Rectal smooth muscle tissue (tissue), 1 donor: ENCODE data around the gene PGBD5.

Experiments used
- H3K27ac ChIP-seq: one replicate; pipeline ENCODE4 v1.7.0; 2013; ENCODE audit warnings: low read depth, low read length, inconsistent platforms
- H3K27me3 ChIP-seq: one replicate; pipeline ENCODE4 v1.7.0; 2013; ENCODE audit warnings: low read length; ENCODE audit not compliant: control insufficient read depth, insufficient read depth
- H3K36me3 ChIP-seq: one replicate; pipeline ENCODE4 v1.7.0; 2013; ENCODE audit warnings: low read length; ENCODE audit not compliant: control insufficient read depth, insufficient read depth
- H3K4me1 ChIP-seq: one replicate; pipeline ENCODE4 v1.7.0; 2013; ENCODE audit warnings: low read length; ENCODE audit not compliant: control insufficient read depth, insufficient read depth
- H3K4me3 ChIP-seq: one replicate; pipeline ENCODE4 v1.7.0; 2013; ENCODE audit warnings: low read length
- H3K9ac ChIP-seq: one replicate; pipeline ENCODE4 v1.7.0; 2013; ENCODE audit warnings: low read length

PGBD5 gene

DNA sequence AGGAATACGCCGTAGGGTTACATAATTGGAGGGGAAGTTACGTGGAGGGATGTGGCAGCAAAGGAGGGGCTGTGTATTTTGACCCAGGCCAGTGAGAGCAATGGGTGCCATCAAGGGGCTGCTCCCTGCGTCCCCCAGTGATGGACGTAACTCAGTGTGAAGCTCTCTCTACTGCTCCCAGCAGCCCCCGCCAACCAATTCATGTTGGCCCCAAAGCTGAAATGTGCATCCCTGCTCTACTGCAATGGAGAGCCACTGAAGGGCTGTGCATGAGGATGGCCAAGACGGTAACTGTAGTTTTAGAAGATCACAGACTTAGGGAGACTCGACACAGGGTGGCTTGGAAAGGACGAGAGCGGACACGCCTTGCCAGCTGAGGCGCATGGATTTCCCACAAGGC is 38.3 kb downstream of the PGBD5 start:
- H3K4me3 ChIP-seq, result no peak overlapping the region
- no peak overlapping the region for H3K9ac ChIP-seq
- H3K36me3 ChIP-seq, result no peaks in the 10 kb centered on the region
- H3K27me3 ChIP-seq, result no peaks in the 10 kb centered on the region
- no peak overlapping the region for H3K27ac ChIP-seq
- H3K4me1 ChIP-seq, result no peaks in the 10 kb centered on the region

GRCh38 chr1:230387296-230387695 is 38.8 kb downstream of the PGBD5 start:
- no peak overlapping the region for H3K9ac ChIP-seq
- H3K4me3 ChIP-seq, result no peak overlapping the region
- H3K27me3 ChIP-seq, result no peaks in the 10 kb centered on the region
- H3K36me3 ChIP-seq, result no peaks in the 10 kb centered on the region
- no peak overlapping the region for H3K27ac ChIP-seq
- no peaks in the 10 kb centered on the region for H3K4me1 ChIP-seq

DNA sequence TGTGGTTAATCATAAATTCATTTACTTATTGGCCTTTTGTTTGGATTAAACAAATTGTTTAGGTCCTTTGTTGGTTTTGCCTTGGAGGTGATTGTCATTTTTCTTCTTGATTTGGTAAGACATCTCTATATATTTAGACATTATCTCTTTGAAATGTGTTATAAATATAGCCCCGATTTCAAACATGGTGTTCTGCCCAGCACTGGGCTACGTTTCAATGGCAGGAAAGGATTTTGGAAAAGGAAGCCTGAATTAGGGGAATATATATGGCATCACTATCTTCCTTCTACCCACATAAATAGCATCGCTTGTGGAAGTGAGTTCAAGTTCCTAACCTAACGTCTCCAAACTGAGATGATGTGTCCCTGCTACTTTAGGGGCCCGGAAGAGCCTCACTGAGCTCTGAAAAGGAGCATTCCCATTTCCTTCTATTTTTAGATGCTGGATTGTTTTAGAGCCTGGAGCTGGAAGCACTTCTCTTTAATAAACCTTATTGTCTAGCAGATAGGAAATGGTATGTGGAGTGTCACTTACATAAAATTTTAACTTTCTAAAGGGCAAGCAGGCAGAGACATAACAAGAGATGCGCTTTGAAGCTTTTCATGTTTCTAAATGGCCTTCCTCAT is 39.4 kb downstream of the PGBD5 start:
- Histone ChIP-seq H3K27ac (no peak overlapping the region), H3K27me3 (no peaks in the 10 kb centered on the region)

DNA sequence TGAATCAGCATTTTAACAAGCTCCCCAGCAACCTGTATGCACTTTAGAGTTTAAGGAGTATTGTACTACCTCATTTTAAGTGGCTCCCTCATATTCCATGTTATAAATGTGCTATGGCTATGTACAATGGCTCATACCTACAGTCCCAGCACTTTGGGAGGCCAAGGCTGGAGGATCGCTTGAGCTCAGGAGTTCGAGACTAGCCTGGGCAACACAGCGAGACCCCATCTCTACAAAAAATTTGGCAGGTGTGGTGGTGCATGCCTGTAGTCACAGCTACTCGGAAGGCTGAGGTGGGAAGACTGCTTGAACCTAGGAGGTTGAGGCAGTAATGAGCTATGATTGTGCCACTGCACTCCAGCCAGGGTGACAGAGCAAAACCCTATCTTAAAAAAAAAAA is 40.2 kb downstream of the PGBD5 start:
- Histone ChIP-seq H3K27me3 (no peaks in the 10 kb centered on the region), H3K4me1 (no peaks in the 10 kb centered on the region), H3K36me3 (no peaks in the 10 kb centered on the region), H3K4me3 (no peak overlapping the region), H3K27ac (no peak overlapping the region), H3K9ac (no peak overlapping the region)

More for the DNA sequence above, 39.4 kb downstream of the PGBD5 start:
- Histone ChIP-seq H3K4me1 (no peaks in the 10 kb centered on the region), H3K4me3 (no peak overlapping the region), H3K36me3 (no peaks in the 10 kb centered on the region), H3K9ac (no peak overlapping the region)

DNA sequence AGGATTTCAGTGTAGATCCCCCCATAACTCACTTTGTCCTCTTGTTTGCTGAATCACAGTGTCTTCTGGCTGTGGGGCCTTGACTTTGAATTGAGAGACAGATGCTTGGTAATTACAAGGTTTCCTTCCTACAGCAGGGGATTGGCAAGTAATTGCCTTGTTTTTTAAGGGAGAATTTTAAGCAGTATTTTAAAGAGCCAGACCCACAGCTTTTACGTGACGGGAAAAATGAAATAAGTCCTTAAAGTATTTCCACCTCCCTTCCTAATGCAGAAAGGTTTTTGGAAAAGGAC is 41.0 kb downstream of the PGBD5 start:
- H3K9ac ChIP-seq, result no peak overlapping the region
- no peaks in the 10 kb centered on the region for H3K27me3 ChIP-seq
- H3K4me3 ChIP-seq, result no peak overlapping the region
- H3K4me1 ChIP-seq, result no peaks in the 10 kb centered on the region
- H3K27ac ChIP-seq, result no peak overlapping the region
- no peaks in the 10 kb centered on the region for H3K36me3 ChIP-seq

GRCh38 chr1:230384380-230385157 is 41.6 kb downstream of the PGBD5 start:
- no peaks in the 10 kb centered on the region for H3K36me3 ChIP-seq
- no peak overlapping the region for H3K27ac ChIP-seq
- no peaks in the 10 kb centered on the region for H3K27me3 ChIP-seq
- no peaks in the 10 kb centered on the region for H3K4me1 ChIP-seq
- H3K4me3 ChIP-seq, result no peak overlapping the region
- no peak overlapping the region for H3K9ac ChIP-seq

GRCh38 chr1:230383425-230383824 is 42.7 kb downstream of the PGBD5 start:
- no peaks in the 10 kb centered on the region for H3K4me1 ChIP-seq
- H3K4me3 ChIP-seq, result no peak overlapping the region
- no peaks in the 10 kb centered on the region for H3K36me3 ChIP-seq
- no peak overlapping the region for H3K9ac ChIP-seq
- H3K27ac ChIP-seq, result no peak overlapping the region
- H3K27me3 ChIP-seq, result no peaks in the 10 kb centered on the region

GRCh38 chr1:230382001-230382491 is 44.1 kb downstream of the PGBD5 start:
- no peak overlapping the region for H3K4me3 ChIP-seq
- H3K9ac ChIP-seq, result no peak overlapping the region
- no peaks in the 10 kb centered on the region for H3K36me3 ChIP-seq
- no peaks in the 10 kb centered on the region for H3K27me3 ChIP-seq
- H3K4me1 ChIP-seq, result no peaks in the 10 kb centered on the region
- no peak overlapping the region for H3K27ac ChIP-seq

GRCh38 chr1:230381585-230381984 is 44.5 kb downstream of the PGBD5 start:
- no peaks in the 10 kb centered on the region for H3K4me1 ChIP-seq

GRCh38 chr1:230381049-230381467 is 45.1 kb downstream of the PGBD5 start:
- Histone ChIP-seq H3K27ac (no peak overlapping the region), H3K9ac (no peak overlapping the region), H3K36me3 (no peaks in the 10 kb centered on the region), H3K27me3 (no peaks in the 10 kb centered on the region), H3K4me3 (no peak overlapping the region), H3K4me1 (no peaks in the 10 kb centered on the region)

More at GRCh38 chr1:230381585-230381984, 44.5 kb downstream of the PGBD5 start:
- Histone ChIP-seq H3K27me3 (no peaks in the 10 kb centered on the region), H3K27ac (no peak overlapping the region), H3K36me3 (no peaks in the 10 kb centered on the region), H3K4me3 (no peak overlapping the region), H3K9ac (no peak overlapping the region)

DNA sequence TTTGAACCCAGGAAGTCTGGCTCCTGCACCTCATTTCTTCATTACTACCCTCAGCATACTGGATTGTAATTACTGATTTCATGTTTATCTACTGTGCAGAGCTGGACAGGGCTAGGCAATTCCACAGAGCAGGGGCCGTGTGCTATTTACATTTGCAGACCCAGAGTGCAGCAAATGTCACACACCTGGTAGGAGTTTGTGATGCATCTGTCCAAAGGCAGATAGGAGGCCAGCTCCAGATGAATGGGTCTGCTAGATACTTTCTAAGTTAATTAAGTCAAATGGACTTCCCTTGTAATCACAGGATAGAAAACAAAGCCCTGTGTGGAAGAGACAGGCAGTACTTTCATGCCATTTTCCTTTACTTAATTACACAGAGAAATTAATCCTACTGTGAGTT is 46.2 kb downstream of the PGBD5 start:
- H3K9ac ChIP-seq, result no peak overlapping the region
- H3K4me1 ChIP-seq, result no peaks in the 10 kb centered on the region
- no peak overlapping the region for H3K4me3 ChIP-seq
- no peaks in the 10 kb centered on the region for H3K27me3 ChIP-seq
- no peak overlapping the region for H3K27ac ChIP-seq
- H3K36me3 ChIP-seq, result no peaks in the 10 kb centered on the region

DNA sequence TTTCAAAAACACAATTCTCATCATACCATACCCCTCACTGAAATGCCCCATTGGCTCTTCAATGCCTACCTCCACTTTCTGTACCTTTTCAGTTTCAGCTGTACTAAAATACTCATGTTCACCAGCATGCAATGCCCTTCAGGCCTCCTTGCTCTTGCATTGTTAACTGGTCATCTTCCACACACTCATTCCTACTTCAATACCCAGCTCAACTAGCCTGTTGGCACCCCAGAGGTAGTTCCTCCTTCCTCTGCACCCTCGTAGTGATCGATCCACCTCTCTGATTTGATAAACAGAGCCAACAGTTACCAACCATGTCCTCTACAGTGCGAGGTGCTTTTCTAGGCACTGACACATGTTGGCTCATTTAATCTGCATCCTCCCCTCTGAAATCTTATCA is 46.7 kb downstream of the PGBD5 start:
- H3K4me1 ChIP-seq, result no peaks in the 10 kb centered on the region
- no peak overlapping the region for H3K9ac ChIP-seq
- no peaks in the 10 kb centered on the region for H3K36me3 ChIP-seq
- H3K4me3 ChIP-seq, result no peak overlapping the region
- H3K27me3 ChIP-seq, result no peaks in the 10 kb centered on the region
- no peak overlapping the region for H3K27ac ChIP-seq

GRCh38 chr1:230377851-230378250 is 48.3 kb downstream of the PGBD5 start:
- Histone ChIP-seq H3K4me1 (no peaks in the 10 kb centered on the region), H3K27ac (no peak overlapping the region), H3K27me3 (no peaks in the 10 kb centered on the region)

More at GRCh38 chr1:230377851-230378250, 48.3 kb downstream of the PGBD5 start:
- H3K9ac ChIP-seq, result no peak overlapping the region
- H3K4me3 ChIP-seq, result no peak overlapping the region
- H3K36me3 ChIP-seq, result no peaks in the 10 kb centered on the region
